NCI-H69 (cell line): ENCODE data around the gene TENT4B.
A peak's percentile ranks its signal among the peaks of the same experiment; 100 is the strongest.
"Not testable (repeated sequence)": the region's sequence is repeated elsewhere in the genome, so short reads cannot be mapped to it uniquely, and the experiment has no call there.

Experiments used
- DNase-seq: peaks from one replicate; lab custom pipeline; 2025; lab: John Stamatoyannopoulos, UW

Gene TENT4B

GRCh38 chr16:50234771-50235556 lies 81.9 kb downstream of the TENT4B start:
- DNase-seq: no peak

DNA sequence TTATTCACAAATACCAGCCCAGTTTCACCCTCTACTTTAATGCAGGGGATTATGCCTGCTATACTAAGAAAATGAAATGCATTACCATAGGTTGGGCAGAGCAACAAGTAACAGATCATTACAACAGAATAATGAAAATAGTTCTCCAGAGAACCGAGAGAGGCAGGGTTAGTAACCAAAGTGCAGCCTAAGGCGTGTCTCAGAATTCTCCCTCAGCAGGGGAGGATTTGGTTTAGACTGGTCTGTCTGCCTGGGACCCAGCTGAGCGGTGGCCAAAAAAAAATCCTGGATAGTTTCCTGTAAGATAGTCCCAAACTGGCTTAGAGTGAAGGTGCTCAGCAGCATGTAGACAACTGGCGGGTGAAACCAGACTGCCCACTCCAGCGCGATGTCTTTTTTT lies 82.5 kb downstream of the TENT4B start:
- DNase-seq: peak; percentile 8

DNA sequence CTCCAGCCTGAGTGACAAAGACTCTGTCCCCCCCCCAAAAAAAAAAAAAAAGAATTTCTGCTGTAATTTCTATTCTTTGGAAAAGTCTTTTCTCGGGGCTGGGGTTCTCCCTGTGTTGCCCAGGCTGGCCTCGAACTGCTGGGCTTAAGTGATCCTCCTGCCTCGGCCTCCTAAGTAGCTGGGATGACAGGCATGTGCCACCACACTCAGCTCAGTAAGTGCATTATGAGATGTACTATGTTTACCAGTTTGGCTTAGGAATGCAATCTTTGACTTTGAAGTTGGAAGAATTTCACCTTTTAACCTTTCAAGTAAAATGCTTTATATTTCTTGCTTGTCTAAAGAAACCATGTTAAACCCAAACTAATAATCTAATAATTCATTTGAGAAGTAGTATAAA lies 85.2 kb downstream of the TENT4B start:
- no peak for DNase-seq

DNA sequence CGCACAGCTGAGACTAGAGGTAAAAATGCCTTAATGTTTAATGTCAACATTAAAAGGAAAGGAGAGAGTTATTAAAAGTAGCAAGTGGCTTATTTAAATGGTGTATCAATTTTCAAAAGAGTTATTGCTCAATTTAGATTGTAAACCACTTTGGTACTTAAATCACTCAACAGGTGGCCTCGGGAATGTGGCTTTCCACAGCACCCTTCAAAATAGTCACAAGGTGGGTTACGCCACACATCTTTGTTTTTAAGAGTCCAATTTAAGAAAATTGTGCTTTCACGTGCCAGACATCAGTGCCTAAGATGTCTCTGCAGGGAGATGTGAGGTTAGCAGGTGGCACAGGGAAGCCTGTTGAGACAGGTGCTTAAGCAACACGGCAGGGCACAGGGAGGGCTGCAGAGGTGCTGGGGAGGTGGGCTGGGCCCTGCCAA lies 85.8 kb downstream of the TENT4B start:
- peak; percentile 67 for DNase-seq

GRCh38 chr16:50243024-50243423 lies 89.9 kb downstream of the TENT4B start:
- DNase-seq: not testable (repeated sequence)

DNA sequence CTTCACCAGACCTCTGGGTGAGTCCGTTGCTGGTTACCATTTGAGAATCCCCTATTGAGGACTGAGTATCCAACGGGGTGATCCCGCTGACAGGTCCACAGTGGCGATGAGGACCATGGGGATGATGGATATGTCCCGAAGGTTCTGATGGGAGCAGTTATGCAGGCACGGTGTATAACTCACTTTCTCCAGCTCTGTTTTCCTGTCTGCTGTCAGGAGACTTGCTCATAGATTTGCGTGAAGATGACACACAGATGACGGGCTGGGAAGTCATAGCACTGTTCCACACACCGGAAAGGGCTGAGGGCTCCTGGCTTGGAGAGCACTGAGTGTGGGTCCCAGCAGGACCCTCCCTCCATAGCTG lies 91.0 kb downstream of the TENT4B start:
- no peak for DNase-seq

DNA sequence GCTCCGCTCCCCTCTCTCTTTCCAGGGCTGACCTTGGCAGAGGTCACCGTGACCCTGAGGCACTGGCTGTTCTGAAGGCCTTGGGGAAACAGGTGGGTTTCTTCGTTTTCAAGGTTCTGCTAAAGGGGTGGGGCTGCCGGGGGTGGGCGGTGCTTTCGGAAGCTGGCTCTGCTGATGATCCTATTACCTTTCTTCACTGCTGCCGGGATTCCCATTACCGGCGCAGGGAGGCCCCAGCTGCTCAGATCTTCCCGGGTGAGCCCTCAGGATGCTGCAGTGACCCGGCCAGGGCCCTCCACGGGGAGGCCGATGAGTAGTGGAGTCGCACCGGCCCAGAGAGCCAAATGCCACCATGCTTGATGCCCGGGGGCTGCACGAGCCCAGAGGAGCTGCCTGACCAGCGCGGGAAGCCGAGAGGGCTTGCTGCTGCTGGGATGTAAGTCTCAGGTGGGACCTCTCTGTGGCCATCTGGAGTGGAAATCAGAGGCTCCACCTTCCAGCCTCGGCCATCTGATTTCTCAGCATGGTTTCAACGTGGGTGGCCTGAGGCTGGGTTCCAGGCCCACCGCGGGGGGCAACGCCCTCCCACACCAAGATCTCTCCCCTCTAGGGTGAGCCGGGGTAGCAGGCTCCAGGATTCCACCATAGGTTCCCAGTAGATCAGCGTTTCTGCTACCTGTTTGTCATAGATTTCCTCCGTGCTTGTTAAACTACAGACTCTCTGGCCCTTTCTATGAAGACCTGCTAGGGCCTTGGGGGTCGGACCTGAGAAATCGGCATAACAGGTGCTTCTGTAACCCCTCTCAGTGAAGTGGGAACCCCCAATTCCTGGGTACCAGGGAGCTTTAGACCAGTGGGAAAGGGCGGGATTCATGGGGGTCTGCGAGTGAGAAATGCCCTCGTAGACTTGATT lies 91.7 kb downstream of the TENT4B start:
- no peak for DNase-seq

DNA sequence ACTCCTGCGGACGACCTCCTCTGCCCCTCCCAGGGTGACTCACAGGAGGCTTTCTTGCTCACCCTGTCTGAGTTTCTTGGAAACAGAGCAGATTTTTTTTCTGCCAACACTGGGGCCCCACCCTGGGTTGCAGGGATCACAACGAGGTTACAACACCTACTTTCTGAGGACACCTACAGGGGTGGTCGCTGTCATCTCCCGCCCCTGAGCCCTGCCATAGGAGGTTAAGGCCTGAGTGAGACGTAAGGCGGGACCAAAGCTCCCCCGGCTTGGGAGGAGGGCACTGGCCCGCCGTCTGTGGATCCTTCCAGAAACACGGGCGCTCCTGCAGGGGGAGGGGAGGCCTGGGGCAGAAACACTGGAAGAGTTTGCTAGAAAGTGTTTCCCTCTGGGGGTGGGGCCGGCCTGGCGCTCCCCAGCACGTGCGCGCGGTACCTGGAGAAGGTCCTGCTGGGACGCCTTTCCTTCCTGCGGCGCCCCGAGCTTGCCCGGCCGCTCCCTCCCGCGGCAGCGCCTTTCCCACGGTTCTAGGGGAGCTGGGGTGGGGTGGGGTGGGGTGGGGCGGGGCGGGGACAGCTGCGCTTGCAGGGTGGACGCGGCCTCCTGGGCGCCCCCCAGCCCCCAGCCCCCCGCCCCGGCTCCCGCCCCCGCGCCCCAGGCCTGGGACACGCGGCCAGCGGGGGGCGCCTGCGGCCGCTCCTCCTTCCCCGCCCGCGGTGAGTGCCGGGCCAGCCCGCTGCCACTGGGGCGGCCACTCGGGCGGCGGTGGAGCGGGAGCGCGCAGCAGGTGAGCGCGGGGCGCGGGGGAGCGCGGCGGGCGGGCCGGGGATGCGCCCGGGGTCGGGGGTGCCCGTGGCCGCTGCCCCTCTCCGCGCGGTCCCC lies 92.6 kb downstream of the TENT4B start:
- DNase-seq: peak; percentile 50

GRCh38 chr16:50246299-50247122 lies 93.4 kb downstream of the TENT4B start:
- peak; percentile 17 for DNase-seq

DNA sequence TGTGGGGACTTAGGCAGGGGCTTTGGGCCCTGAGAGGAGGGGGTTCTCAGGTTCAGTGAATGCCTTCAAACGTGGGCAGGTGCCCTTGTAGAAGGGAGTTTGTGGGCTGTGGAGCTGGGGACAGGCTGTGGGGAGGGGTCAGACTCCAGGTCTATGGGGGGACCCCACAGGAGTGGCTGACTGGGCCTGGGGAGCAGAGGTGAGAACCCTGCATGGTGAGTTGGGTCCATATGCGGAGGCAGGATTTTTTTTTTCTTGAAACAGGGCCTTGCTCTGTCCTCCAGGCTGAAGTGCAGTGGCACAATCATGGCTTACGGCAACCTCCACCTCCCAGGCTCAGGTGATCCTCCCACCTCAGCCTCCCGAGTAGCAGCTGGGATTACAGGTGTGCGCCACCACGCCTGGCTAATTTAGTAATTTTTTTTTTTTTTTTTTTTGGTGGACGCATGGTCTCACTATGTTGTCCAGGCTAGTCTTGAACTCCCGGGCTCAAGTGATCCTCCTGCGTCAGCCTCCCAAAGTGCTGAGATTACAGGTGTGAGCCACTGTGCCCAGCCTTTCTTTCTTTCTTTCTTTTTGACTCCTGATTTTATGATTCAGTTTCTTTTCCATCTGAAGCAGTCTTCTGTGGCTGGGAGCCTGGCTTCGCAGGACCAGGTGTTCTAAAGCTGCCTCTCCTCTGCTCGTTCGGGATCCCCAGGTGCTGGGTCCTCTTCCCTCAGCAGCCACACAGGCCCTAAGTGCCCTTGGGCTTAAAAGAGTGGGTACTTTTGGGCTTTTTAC lies 94.2 kb downstream of the TENT4B start:
- DNase-seq: no peak

DNA sequence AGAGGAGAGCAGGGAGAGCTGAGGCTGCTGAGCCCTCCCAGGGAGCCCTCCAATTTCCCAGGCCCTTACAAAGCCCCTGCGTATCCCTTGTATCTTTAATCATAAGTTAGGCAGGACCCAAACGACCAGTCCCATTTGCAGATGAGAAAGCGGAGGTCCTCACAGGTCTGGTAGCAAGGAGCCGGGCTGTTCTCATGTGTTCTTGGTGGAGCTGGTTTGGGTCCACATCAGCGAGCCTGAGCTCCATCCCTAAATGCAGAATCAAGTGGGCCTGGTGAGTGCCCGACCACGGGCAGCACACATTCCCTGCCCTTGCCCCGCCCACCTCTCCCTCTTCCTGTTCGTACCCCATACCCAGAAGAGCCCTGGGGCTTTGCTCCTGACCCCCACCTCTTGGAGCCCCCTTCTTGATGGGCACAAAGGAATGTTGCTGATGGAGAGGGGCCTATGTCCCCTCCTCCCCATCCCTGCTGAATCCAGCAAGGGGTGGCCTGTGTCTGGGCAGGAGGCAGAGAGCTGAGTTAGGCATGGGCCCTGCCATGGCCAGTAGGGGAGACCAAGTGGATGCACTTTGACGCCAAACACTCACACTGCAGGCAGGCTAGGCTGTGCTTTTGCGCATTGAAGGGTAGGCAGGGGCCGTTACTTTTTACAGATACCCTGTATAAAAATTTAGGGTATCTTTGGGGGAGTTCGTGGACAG lies 95.0 kb downstream of the TENT4B start:
- DNase-seq: no peak

- peak; percentile 39 for DNase-seq
Observed at GRCh38 chr16:50248845-50249244, 95.7 kb downstream of the TENT4B start.

DNA sequence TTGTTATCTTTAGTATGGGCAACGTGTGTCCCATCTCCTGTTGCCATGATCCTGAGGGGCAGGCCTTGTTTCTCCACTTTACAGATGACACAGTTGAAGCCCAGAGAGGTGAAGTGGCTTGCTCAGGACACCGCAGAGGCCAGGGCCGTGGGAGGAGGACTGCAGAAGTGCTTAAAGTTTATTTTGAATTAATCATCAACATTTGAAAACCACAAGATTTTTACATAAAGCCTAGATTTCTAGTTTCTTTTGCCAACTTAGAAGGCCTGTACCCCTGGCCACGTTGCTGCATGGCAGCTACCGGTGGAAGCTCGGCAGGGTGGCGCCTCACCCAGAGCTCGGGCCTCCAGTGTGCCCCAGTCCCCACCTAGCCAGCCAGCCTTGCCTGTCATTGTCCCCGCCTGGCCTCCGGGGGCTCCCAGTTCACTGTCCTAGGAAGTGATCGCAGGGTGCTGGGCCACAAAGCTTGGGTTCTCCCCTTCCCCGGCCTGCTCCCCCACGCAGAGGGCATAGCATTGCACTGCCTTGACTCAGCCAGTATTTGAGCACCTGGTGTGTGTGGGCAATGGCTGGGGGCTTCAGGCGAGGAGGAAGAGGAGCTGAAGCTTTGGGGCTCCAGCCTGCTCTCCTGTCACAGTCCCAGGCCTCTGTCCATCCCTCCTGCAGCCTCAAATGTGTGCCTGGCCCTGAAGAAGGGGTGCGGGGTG lies 98.4 kb downstream of the TENT4B start:
- DNase-seq: no peak

DNA sequence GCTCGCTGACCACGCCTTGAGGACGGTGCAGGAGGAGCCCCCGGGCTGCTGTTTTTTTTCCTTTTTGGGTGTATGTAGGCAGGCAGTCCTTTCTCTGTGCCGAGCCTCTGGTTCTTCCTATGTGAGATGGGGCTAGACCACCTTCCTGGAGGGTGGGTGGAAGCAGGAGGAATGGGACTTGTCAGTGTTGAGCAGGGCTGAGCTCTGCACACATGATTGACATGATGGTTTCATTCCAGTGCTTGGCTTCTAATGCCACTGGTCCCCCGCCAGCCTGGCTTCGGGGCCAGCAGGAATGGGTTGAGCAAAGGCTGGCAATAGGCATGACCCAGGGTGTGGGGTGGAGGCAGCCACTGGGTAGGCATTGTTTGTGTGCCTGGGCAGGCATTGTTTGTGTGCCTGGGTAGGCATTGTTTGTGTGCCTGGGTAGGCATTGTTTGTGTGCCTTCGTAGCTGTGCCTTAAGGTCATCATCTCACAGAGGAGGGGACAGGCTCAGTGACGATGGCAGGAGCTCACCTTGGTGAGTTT lies 99.0 kb downstream of the TENT4B start:
- DNase-seq: no peak

- no peak for DNase-seq
Observed at GRCh38 chr16:50252874-50253513, 99.9 kb downstream of the TENT4B start.

DNA sequence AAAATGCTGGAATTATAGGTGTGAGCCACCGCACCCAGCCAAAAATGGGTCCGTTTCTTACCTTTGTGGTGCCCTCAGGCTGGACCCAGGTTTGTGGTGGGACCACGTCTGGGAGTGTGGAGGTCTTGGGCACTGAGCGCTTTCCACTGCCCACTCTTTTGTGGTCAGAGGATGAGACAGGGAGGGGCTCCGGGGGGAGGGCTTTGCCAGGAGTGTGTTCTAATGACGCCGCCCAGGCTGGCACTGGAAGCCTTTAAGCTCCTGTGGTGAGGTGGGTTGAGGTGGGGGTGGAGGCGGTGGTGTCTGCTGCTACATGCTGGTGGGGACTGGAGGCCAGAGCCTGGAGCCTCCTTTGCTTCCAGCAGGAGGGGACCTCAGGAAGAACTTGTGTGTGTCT lies 100.4 kb downstream of the TENT4B start:
- peak; percentile 57 for DNase-seq

GRCh38 chr16:50254072-50254471 lies 101.0 kb downstream of the TENT4B start:
- no peak for DNase-seq

- no peak for DNase-seq
Observed at GRCh38 chr16:50255538-50255937, 102.4 kb downstream of the TENT4B start.
